OCI-LY7 (cell line): ENCODE results near the gene ARF6. TPM values are rescaled to one million over a fixed set of nuclear protein-coding genes. Genes with fewer than 3 reads are reported as not detected.

Source experiments
- Bru-seq: library from RNA; stranded (reverse); fragments of 400-500 nt; gene quantifications from one replicate; lab custom pipeline; 2021; lab: Mats Ljungman, UMichigan
- BruChase-seq, 2 experiments: library from RNA; stranded (reverse); fragments of 400-500 nt; gene quantifications; one replicate each; lab custom pipeline; 2021; lab: Mats Ljungman, UMichigan
- BruUV-seq: library from RNA; stranded (reverse); fragments of 400-500 nt; replicated peaks from 2 replicates; lab custom pipeline; 2021; lab: Mats Ljungman, UMichigan
- CTCF ChIA-PET: fragments of 300-600 bp; sonication (Branson Sonifier 250); formaldehyde crosslinking; loops from one replicate; lab custom pipeline; 2022; ENCODE audit warnings: antibody characterized with exemption; ENCODE audit not compliant: unreplicated experiment; lab: Charles Lee
- POLR2A ChIA-PET: fragments of 300-600 bp; sonication (Branson Sonifier 250); formaldehyde crosslinking; loops from one replicate; lab custom pipeline; 2022; ENCODE audit warnings: antibody characterized with exemption; lab: Charles Lee
- DNase-seq: peaks from one replicate; pipeline ENCODE4 v3.0.0-alpha.2; 2015; ENCODE audit warnings: low spot score
- H2AFZ ChIP-seq: fragments of 200-600 bp; sonication (generic), shearing (Covaris generic); 2 replicates; pipeline ENCODE4 v1.6.1; 2014; ENCODE audit warnings: mild to moderate bottlenecking, antibody characterized with exemption, low read length, moderate library complexity
- H3K27ac ChIP-seq: fragments of 200-600 bp; sonication (generic); 2 replicates; pipeline ENCODE4 v1.5.1; 2014; ENCODE audit warnings: mixed run types, low read depth, mild to moderate bottlenecking, moderate library complexity, low read length, inconsistent platforms; ENCODE audit not compliant: poor library complexity, severe bottlenecking
- H3K36me3 ChIP-seq: fragments of 200-600 bp; sonication (generic); 2 replicates; pipeline ENCODE4 v1.6.1; 2014; ENCODE audit warnings: mild to moderate bottlenecking, antibody characterized with exemption, low read length, moderate library complexity, mixed read lengths; ENCODE audit not compliant: insufficient read depth
- H3K4me1 ChIP-seq: fragments of 200-600 bp; sonication (generic); 2 replicates; pipeline ENCODE4 v1.5.1; 2014; ENCODE audit warnings: mild to moderate bottlenecking, low read length; ENCODE audit not compliant: insufficient read depth, poor library complexity, severe bottlenecking
- H3K4me2 ChIP-seq: fragments of 200-600 bp; sonication (generic); 2 replicates; pipeline ENCODE4 v1.6.1; 2014; ENCODE audit warnings: mild to moderate bottlenecking, low read length
- H3K4me3 ChIP-seq: fragments of 200-600 bp; sonication (generic); 2 replicates; pipeline ENCODE4 v1.5.1; 2014; ENCODE audit warnings: mild to moderate bottlenecking, low read depth, low read length; ENCODE audit not compliant: poor library complexity, severe bottlenecking
- H3K79me2 ChIP-seq: fragments of 200-600 bp; sonication (generic); 2 replicates; pipeline ENCODE4 v1.6.1; 2016; ENCODE audit warnings: low read depth, mild to moderate bottlenecking, low read length, moderate library complexity, mixed read lengths; ENCODE audit not compliant: insufficient read depth
- H3K9me2 ChIP-seq: fragments of 200-600 bp; sonication (generic); 2 replicates; pipeline ENCODE4 v1.6.1; 2016; ENCODE audit warnings: mild to moderate bottlenecking, low read length, mixed read lengths; ENCODE audit not compliant: insufficient read depth
- H3K9me3 ChIP-seq: fragments of 200-600 bp; sonication (generic); 2 replicates; pipeline ENCODE4 v1.6.1; 2014; ENCODE audit warnings: mild to moderate bottlenecking, mixed run types, low read length, mixed read lengths
- H4K20me1 ChIP-seq: fragments of 200-600 bp; sonication (generic); 2 replicates; pipeline ENCODE4 v1.6.1; 2014; ENCODE audit warnings: mild to moderate bottlenecking, antibody characterized with exemption, low read length, moderate library complexity, mixed read lengths; ENCODE audit not compliant: insufficient read depth
- EZH2phosphoT487 ChIP-seq: fragments of 200-600 bp; sonication (generic); IDR thresholded peaks from 2 replicates; pipeline ENCODE4 v1.6.1; 2018; ENCODE audit warnings: low read depth, borderline replicate concordance, mild to moderate bottlenecking, mixed run types, antibody characterized with exemption, low read length, moderate library complexity, mixed read lengths
- intact Hi-C: fragments of 100-400 bp; cut with micrococcal nuclease; formaldehyde crosslinking; loops from one replicate; pipeline ENCODE4 v1.10.0; 2022; ENCODE audit not compliant: unreplicated experiment
- long read RNA-seq: library from polyadenylated mRNA; stranded (forward); transcript quantifications from one replicate; pipeline ENCODE4 v2.0.0, GENCODE V29; 2022
- total RNA-seq, 2 experiments: library from RNA; depleted of rRNA in 1 of 2; stranded (reverse); fragments of >200 nt in 1 of 2; shearing (Covaris generic) in 1 of 2; gene quantifications; 2 replicates each; pipeline ENCODE4 v1.2.3, GENCODE V29; 2014 to 2022
- TF ChIP-seq, protein P1 (sequence below): fragments of 200-600 bp; sonication (generic); conservative IDR thresholded peaks from 2 replicates; pipeline ENCODE4 v1.5.1; 2014; ENCODE audit warnings: mild to moderate bottlenecking, antibody characterized with exemption, low read length, moderate library complexity, mixed read lengths

The ARF6 gene
- total RNA-seq (2014; rRNA removed; shearing (Covaris generic)) (47.6 and 51.0 TPM in 2 replicates), total RNA-seq (2022) (69.1 and 73.0 TPM in 2 replicates), Bru-seq, nascent RNA (percentile 98 among the genes with signal in this experiment), BruChase-seq, experiment 1, labeled RNA remaining after a 6-hour chase (percentile 97 among the genes with signal in this experiment), BruChase-seq, experiment 2, labeled RNA remaining after a 2-hour chase (percentile 100 among the genes with signal in this experiment)
- long read RNA-seq, transcript ARF6-201 (2 exons, 3,865 nt): major isoform, 610 of 731 reads
- long read RNA-seq, partial matches to known transcripts: 0 of 731 reads
- long read RNA-seq, other reads (novel, unspliced or antisense): 121 of 731 reads

DNA sequence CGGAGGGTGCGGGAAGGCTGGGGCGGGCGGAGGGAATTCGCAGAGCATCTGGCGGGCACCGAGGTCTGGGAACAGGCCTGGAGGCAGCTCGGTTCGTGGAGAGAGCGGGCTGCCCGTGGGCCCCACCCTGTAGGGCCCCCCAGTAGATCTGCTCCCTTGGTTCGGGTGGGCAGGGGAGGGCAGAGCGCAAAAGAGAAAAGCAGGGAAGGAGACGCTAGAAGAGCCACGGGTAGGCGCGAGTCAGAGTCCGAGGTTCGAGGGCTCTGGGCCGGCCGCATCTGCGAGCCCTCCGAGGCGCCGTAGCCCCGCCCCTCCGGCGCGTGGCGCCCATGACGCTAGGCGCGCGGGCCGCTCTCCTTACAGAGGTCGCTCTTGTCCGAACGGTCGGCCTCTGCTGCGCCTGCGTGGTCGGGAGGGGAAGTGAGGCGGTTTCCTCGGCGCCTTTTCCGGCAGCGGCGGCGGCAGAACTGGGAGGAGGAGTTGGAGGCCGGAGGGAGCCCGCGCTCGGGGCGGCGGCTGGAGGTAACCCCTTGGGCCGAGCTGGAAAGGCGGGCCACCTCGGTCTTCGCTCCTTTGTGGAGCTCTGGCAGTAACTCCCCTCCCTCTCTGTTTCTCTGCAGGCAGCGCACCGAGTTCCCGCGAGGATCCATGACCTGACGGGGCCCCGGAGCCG, at the start of gene ARF6:
TSS of gene ARF6 (plus strand) at position 447 of the 673 bp plus-strand sequence. CDS start 655 bp downstream, outside the sequence.
- Histone ChIP-seq H3K36me3 (peaks cover 48% of the 10 kb centered on the region), H3K4me3 (peak within 1 kb of the TSS; percentile 98), H3K4me2 (peak within 1 kb of the TSS; percentile 95), H3K9me2 (no peaks in the 10 kb centered on the region), H3K27ac (peak within 1 kb of the TSS; percentile 91), H3K79me2 (peaks cover 60% of the 10 kb centered on the region), H3K9me3 (no peaks in the 10 kb centered on the region), H3K4me1 (peaks cover 26% of the 10 kb centered on the region), H4K20me1 (peaks cover 38% of the 10 kb centered on the region), H2AFZ (peak within 1 kb of the TSS; percentile 79; the same call in 1 of the 2 replicates)
- DNase-seq: peak; percentile 99
- POLR2A ChIA-PET: interaction anchor here (0.5 to 2.8 kb wide), 22 partner anchors 8 to 224 kb away, joined by 3 to 26 read pairs (median 4); partner anchors contain the start of gene VCPKMT
- intact Hi-C loops: loop anchor here (1.0 to 2.0 kb wide), 7 partner anchors 30 to 169 kb away; no protein-coding TSS in a partner anchor
- no TSS peak for BruUV-seq
- TF ChIP-seq, protein P1, sequence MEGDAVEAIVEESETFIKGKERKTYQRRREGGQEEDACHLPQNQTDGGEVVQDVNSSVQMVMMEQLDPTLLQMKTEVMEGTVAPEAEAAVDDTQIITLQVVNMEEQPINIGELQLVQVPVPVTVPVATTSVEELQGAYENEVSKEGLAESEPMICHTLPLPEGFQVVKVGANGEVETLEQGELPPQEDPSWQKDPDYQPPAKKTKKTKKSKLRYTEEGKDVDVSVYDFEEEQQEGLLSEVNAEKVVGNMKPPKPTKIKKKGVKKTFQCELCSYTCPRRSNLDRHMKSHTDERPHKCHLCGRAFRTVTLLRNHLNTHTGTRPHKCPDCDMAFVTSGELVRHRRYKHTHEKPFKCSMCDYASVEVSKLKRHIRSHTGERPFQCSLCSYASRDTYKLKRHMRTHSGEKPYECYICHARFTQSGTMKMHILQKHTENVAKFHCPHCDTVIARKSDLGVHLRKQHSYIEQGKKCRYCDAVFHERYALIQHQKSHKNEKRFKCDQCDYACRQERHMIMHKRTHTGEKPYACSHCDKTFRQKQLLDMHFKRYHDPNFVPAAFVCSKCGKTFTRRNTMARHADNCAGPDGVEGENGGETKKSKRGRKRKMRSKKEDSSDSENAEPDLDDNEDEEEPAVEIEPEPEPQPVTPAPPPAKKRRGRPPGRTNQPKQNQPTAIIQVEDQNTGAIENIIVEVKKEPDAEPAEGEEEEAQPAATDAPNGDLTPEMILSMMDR: no peak
- TF ChIP-seq EZH2phosphoT487: no peak
- CTCF ChIA-PET: interaction anchor here (0.6 to 1.6 kb wide), 5 partner anchors 11 to 110 kb away, joined by 3 to 4 read pairs (median 3); no protein-coding TSS in a partner anchor

DNA sequence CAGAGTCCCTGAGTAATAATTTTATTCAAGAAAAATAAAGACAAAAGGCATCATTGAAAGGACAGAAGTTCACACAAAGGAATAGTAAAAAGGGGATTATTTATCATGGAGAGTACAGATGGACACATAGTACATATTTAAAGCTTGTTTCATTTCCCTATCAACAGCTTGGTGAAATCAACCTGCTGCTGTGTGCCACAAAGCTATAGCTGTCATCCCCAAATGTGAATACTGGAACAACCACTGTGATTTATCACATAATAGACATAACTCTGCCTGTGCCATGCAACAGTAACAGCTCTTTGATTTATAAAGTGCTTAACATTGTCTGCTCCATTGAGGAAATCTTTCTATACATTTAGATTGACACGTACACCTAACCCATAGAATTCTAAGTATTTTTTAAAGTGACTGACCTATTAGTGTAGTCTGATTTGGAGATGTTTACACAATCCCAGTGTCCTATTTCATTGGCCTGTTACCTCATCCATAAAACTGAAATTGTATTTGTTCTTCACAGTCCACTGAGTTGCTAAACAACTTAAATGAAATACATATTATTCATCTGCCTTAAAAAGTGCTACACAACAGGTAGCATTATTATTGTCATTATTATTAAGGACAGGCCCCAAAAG, 43.6 kb upstream of the ARF6 start:
- ChIA-PET CTCF (interaction anchor here (1.1 kb wide), 1 partner anchor 12 kb away, joined by 3 read pairs; no protein-coding TSS in a partner anchor), POLR2A (interaction anchor here (0.7 to 2.7 kb wide), 7 partner anchors 14 to 361 kb away, joined by 3 to 9 read pairs (median 6); no protein-coding TSS in a partner anchor)
- Histone ChIP-seq H3K27ac (no peak overlapping the region), H3K9me3 (no peaks in the 10 kb centered on the region), H3K4me2 (no peak overlapping the region), H3K79me2 (peaks cover 32% of the 10 kb centered on the region), H3K9me2 (no peaks in the 10 kb centered on the region), H4K20me1 (no peaks in the 10 kb centered on the region), H2AFZ (no peak overlapping the region), H3K4me1 (peaks cover 34% of the 10 kb centered on the region), H3K4me3 (no peak overlapping the region), H3K36me3 (peaks cover 53% of the 10 kb centered on the region)
- TF ChIP-seq, protein P1: no peak
- no peak for TF ChIP-seq EZH2phosphoT487
- no TSS peak for BruUV-seq
- DNase-seq: no peak
- intact Hi-C loops: no loop called here
